Mesendoderm (in vitro differentiated cells): ENCODE data around the gene SRSF8.
"Not testable (repeated sequence)": the region's sequence is repeated elsewhere in the genome, so short reads cannot be mapped to it uniquely, and the experiment has no call there.

Experiments used
- DNase-seq: peaks from one replicate; pipeline ENCODE4 v3.0.0; 2013
- H2AK5ac ChIP-seq: 2 replicates; pipeline ENCODE4 v1.6.1; 2013; ENCODE audit warnings: low read length, inconsistent platforms
- H2BK120ac ChIP-seq: 2 replicates; pipeline ENCODE4 v1.6.1; 2013; ENCODE audit warnings: low read depth, mild to moderate bottlenecking, low read length, moderate library complexity, mixed read lengths
- H2BK15ac ChIP-seq: replicated peaks from 2 replicates; pipeline ENCODE4 v1.6.1; 2013; ENCODE audit warnings: low read depth, mild to moderate bottlenecking, moderate library complexity
- H2BK5ac ChIP-seq: 2 replicates; pipeline ENCODE4 v1.6.1; 2013; ENCODE audit warnings: low read length, inconsistent platforms
- H3K18ac ChIP-seq: 2 replicates; pipeline ENCODE4 v1.6.1; 2013; ENCODE audit warnings: mild to moderate bottlenecking, low read length, mixed read lengths
- H3K23ac ChIP-seq: one replicate; pipeline ENCODE4 v1.6.1; 2013; ENCODE audit warnings: low read length
- H3K27ac ChIP-seq: 2 replicates; pipeline ENCODE4 v1.5.1; 2013; ENCODE audit warnings: low read depth, mild to moderate bottlenecking, inconsistent platforms, low read length, moderate library complexity
- H3K27me3 ChIP-seq: 2 replicates; pipeline ENCODE4 v1.6.1; 2013; ENCODE audit warnings: low read length, control low read depth, mild to moderate bottlenecking, inconsistent platforms; ENCODE audit not compliant: insufficient read depth, poor library complexity
- H3K36me3 ChIP-seq: 2 replicates; pipeline ENCODE4 v1.6.1; 2013; ENCODE audit warnings: low read length, inconsistent platforms; ENCODE audit not compliant: control insufficient read depth, insufficient read depth
- H3K4ac ChIP-seq: one replicate; pipeline ENCODE4 v1.6.1; 2013; ENCODE audit warnings: low read depth, mild to moderate bottlenecking, low read length, moderate library complexity
- H3K4me1 ChIP-seq: 2 replicates; pipeline ENCODE4 v1.6.1; 2013; ENCODE audit warnings: low read depth, low read length, inconsistent platforms; ENCODE audit not compliant: control insufficient read depth
- H3K4me2 ChIP-seq: 2 replicates; pipeline ENCODE4 v1.6.1; 2013; ENCODE audit warnings: low read length
- H3K4me3 ChIP-seq: 2 replicates; pipeline ENCODE4 v1.5.1; 2013; ENCODE audit warnings: mild to moderate bottlenecking, low read length
- H3K56ac ChIP-seq: one replicate; pipeline ENCODE4 v1.6.1; 2013; ENCODE audit warnings: low read length
- H3K79me1 ChIP-seq: 2 replicates; pipeline ENCODE4 v1.6.1; 2013; ENCODE audit warnings: low read length, inconsistent platforms
- H3K79me2 ChIP-seq: 2 replicates; pipeline ENCODE4 v1.6.1; 2013; ENCODE audit warnings: mild to moderate bottlenecking, low read length; ENCODE audit not compliant: control insufficient read depth, insufficient read depth
- H3K9ac ChIP-seq: 2 replicates; pipeline ENCODE4 v1.6.1; 2013; ENCODE audit warnings: low read length, inconsistent platforms
- H4K5ac ChIP-seq: one replicate; pipeline ENCODE4 v1.6.1; 2013; ENCODE audit warnings: low read length
- H4K8ac ChIP-seq: one replicate; pipeline ENCODE4 v1.6.1; 2013; ENCODE audit warnings: low read depth, mild to moderate bottlenecking, control low read depth, low read length, moderate library complexity
- WGBS: extraction: QIAGEN DNeasy Blood & Tissue Kit; methylation state at CpG from one replicate; pipeline ENCODE4 v1.1.7; 2013; ENCODE audit warnings: low lambda C conversion rate, missing lambda C conversion rate; ENCODE audit not compliant: insufficient coverage; ENCODE audit errors: extremely low coverage; 5-methylcytosine and 5-hydroxymethylcytosine counted together

The SRSF8 gene

DNA sequence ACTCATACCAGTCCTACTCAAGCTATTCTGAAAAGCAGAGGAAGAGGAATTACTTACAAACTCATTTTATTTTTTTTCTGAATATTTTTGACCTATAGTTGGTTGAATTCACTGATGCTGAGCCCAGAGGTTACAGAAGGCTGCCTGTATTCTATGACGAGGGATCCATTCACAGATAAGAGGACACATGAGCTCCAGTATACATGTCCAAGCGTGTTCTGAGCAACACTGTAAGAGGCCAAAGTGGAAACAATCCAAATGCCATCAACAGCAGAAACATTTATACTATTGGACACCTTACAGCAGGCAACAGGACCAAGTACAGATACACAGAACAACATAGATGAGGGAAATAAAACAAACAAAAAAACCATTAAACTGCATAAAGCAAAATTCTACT, 31.4 kb upstream of the SRSF8 start:
- Histone ChIP-seq H2BK5ac (no peak overlapping the region), H3K4ac (no peak overlapping the region), H3K79me2 (no peaks in the 10 kb centered on the region), H4K8ac (no peak overlapping the region), H2BK120ac (no peak overlapping the region), H3K27ac (no peak overlapping the region), H2BK15ac (no peak overlapping the region), H4K5ac (no peak overlapping the region), H3K36me3 (no peaks in the 10 kb centered on the region), H3K4me2 (no peak overlapping the region), H2AK5ac (no peak overlapping the region), H3K56ac (no peak overlapping the region), H3K79me1 (no peaks in the 10 kb centered on the region), H3K18ac (no peak overlapping the region), H3K9ac (no peak overlapping the region), H3K27me3 (no peaks in the 10 kb centered on the region), H3K4me1 (no peaks in the 10 kb centered on the region), H3K4me3 (no peak overlapping the region), H3K23ac (no peak overlapping the region)
- no peak for DNase-seq
- WGBS, result no CpG with 5 or more reads among the region's 2 CpGs

DNA sequence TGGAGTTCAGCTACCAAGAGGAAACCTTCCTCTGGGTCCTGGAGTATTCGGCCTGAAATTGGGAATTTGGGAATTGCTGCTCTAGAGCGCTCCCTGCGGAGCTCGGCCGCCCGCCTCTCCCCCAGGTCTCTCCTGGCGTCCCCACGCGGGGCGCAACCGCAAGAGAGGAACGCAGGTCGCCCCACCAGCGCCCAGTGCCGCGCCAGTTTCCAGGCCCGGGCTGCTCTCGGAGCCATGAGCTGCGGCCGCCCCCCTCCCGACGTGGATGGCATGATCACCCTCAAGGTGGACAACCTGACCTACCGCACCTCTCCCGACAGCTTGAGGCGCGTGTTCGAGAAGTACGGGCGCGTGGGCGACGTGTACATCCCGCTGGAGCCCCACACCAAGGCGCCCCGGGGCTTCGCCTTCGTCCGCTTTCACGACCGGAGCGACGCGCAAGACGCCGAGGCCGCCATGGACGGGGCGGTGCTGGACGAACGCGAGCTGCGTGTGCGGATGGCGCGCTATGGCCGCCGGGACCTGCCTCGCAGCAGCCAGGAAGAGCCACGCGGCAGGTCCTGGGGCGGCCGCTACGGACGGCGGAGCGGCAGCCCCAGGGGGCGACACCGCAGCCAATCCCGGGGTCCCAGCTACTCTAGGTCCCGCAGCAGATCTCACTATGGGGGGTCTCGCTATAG, 29.2 kb upstream of the SRSF8 start:
- not testable (repeated sequence) for H3K79me2 ChIP-seq, H3K36me3 ChIP-seq, H3K79me1 ChIP-seq, H3K4me2 ChIP-seq, H4K8ac ChIP-seq, H3K18ac ChIP-seq, DNase-seq, H2AK5ac ChIP-seq, H3K27ac ChIP-seq, H2BK15ac ChIP-seq, H3K9ac ChIP-seq, H3K27me3 ChIP-seq, H4K5ac ChIP-seq, H3K4me1 ChIP-seq, H2BK5ac ChIP-seq, H3K4ac ChIP-seq, H2BK120ac ChIP-seq, H3K23ac ChIP-seq, H3K4me3 ChIP-seq, H3K56ac ChIP-seq
- no CpG with 5 or more reads among the region's 71 CpGs for WGBS

DNA sequence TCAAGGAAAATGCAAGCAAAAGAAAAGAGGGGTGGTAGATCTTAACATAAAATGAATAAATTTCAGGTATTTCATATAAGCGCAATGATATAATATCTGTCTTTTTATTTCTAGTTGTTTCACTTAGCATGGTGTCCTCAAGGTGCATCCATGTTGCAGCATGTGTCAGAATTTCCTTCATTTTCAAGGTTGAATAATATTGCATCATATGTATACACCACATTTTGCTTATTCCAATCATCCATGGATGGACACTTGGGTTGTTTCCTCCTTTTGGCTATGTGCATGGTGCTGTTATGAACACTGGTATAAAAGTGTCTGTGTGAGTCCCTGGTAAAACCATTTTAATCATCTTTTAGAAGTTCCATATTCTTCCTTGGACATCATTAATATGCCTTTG, 24.5 kb upstream of the SRSF8 start:
- H3K4me1 ChIP-seq, result no peaks in the 10 kb centered on the region
- no peak overlapping the region for H3K4me2 ChIP-seq
- H3K27me3 ChIP-seq, result no peaks in the 10 kb centered on the region
- H2BK5ac ChIP-seq, result no peak overlapping the region
- H3K27ac ChIP-seq, result no peak overlapping the region
- no peaks in the 10 kb centered on the region for H3K79me1 ChIP-seq
- H3K9ac ChIP-seq, result no peak overlapping the region
- DNase-seq, result no peak
- no peak overlapping the region for H2AK5ac ChIP-seq
- H2BK15ac ChIP-seq, result no peak overlapping the region
- no peak overlapping the region for H3K18ac ChIP-seq
- H2BK120ac ChIP-seq, result no peak overlapping the region
- H4K8ac ChIP-seq, result no peak overlapping the region
- no peak overlapping the region for H4K5ac ChIP-seq
- H3K36me3 ChIP-seq, result no peaks in the 10 kb centered on the region
- no peak overlapping the region for H3K4me3 ChIP-seq
- no peak overlapping the region for H3K23ac ChIP-seq
- no peak overlapping the region for H3K56ac ChIP-seq
- no peak overlapping the region for H3K4ac ChIP-seq
- no CpG with 5 or more reads among the region's 1 CpG for WGBS
- H3K79me2 ChIP-seq, result no peaks in the 10 kb centered on the region

DNA sequence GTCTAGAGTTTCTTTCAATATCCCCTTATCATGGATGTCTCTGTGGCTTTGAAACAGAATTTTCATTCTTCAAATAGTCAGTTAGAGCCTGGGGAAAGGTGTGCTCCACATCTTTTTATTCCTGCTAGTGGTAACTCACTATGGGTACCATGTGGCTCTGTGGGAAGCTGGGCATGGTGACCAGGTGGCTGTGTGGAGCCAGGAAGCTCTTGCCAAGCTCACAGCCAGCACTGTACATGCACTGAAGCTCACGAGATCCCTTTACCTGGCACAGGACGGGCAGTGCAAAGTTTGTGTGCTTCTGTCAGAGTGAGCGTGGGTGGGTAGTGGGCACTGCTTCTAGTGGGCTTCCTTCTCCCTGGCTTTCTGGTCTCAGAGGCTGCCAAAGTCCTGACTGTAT, 23.8 kb upstream of the SRSF8 start:
- H2BK15ac ChIP-seq, result no peak overlapping the region
- H3K4me1 ChIP-seq, result no peaks in the 10 kb centered on the region
- H3K4me2 ChIP-seq, result no peak overlapping the region
- DNase-seq, result no peak
- H3K27me3 ChIP-seq, result no peaks in the 10 kb centered on the region
- no peak overlapping the region for H3K27ac ChIP-seq
- H3K79me2 ChIP-seq, result no peaks in the 10 kb centered on the region
- H3K9ac ChIP-seq, result no peak overlapping the region
- no peak overlapping the region for H3K4ac ChIP-seq
- H4K5ac ChIP-seq, result no peak overlapping the region
- H3K56ac ChIP-seq, result no peak overlapping the region
- WGBS, result no CpG with 5 or more reads among the region's 3 CpGs
- H3K36me3 ChIP-seq, result no peaks in the 10 kb centered on the region
- no peak overlapping the region for H2BK120ac ChIP-seq
- no peak overlapping the region for H3K23ac ChIP-seq
- no peak overlapping the region for H4K8ac ChIP-seq
- H3K4me3 ChIP-seq, result no peak overlapping the region
- H2AK5ac ChIP-seq, result no peak overlapping the region
- no peak overlapping the region for H2BK5ac ChIP-seq
- H3K18ac ChIP-seq, result no peak overlapping the region
- no peaks in the 10 kb centered on the region for H3K79me1 ChIP-seq

DNA sequence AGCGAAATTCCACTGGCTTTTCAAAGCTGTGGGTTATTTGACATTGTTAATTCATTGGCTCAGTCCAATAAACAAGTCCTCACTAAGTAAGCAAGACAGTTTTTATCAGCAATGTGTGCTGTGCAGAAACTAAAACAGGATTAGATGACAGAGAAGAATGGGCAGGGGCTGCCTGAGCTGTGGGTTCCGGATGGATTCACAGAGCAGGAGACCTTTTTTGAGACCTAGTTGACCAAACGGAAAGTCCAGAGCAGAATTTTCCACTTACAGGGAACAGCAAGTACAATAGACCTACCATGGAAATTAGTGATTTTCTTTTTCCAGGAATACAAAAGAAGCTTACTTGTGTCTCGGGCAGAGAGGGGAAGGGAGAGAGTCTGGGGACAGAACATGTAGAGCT, 22.7 kb upstream of the SRSF8 start:
- no peak overlapping the region for H2AK5ac ChIP-seq
- no peaks in the 10 kb centered on the region for H3K4me1 ChIP-seq
- H3K4ac ChIP-seq, result no peak overlapping the region
- no peak overlapping the region for H4K5ac ChIP-seq
- H3K27me3 ChIP-seq, result no peaks in the 10 kb centered on the region
- DNase-seq, result no peak
- H2BK120ac ChIP-seq, result no peak overlapping the region
- H3K36me3 ChIP-seq, result no peaks in the 10 kb centered on the region
- no CpG with 5 or more reads among the region's 4 CpGs for WGBS
- H3K4me2 ChIP-seq, result no peak overlapping the region
- no peak overlapping the region for H2BK15ac ChIP-seq
- no peaks in the 10 kb centered on the region for H3K79me1 ChIP-seq
- no peak overlapping the region for H3K56ac ChIP-seq
- no peak overlapping the region for H4K8ac ChIP-seq
- no peak overlapping the region for H3K23ac ChIP-seq
- H3K4me3 ChIP-seq, result no peak overlapping the region
- H3K9ac ChIP-seq, result no peak overlapping the region
- H3K27ac ChIP-seq, result no peak overlapping the region
- no peak overlapping the region for H2BK5ac ChIP-seq
- no peaks in the 10 kb centered on the region for H3K79me2 ChIP-seq
- no peak overlapping the region for H3K18ac ChIP-seq

DNA sequence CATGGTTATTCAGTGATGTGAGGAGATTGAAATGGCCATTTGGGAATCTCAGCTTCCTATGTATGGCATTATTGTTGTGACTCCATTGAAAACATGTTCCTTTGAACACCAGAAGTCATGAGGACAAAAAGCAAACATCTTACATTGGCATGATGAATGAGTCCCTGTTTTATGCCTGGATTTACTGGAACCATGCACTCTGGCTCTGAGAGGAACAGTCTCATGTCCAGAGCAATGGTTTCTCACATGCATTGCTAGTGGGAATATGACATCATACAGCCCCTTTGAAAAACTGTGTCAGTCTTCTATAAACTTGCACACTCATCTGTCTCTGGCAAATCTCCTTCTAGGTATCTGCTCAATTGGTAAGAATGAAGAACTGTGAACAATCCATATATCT, 20.9 kb upstream of the SRSF8 start:
- H3K36me3 ChIP-seq, result no peaks in the 10 kb centered on the region
- H3K4ac ChIP-seq, result no peak overlapping the region
- no peak overlapping the region for H2BK5ac ChIP-seq
- no peak overlapping the region for H2BK15ac ChIP-seq
- H3K4me3 ChIP-seq, result no peak overlapping the region
- H3K9ac ChIP-seq, result no peak overlapping the region
- H3K4me1 ChIP-seq, result no peaks in the 10 kb centered on the region
- H3K27ac ChIP-seq, result no peak overlapping the region
- H4K5ac ChIP-seq, result no peak overlapping the region
- no peak overlapping the region for H3K4me2 ChIP-seq
- no peak overlapping the region for H3K56ac ChIP-seq
- H4K8ac ChIP-seq, result no peak overlapping the region
- DNase-seq, result no peak
- H3K18ac ChIP-seq, result no peak overlapping the region
- no peaks in the 10 kb centered on the region for H3K79me1 ChIP-seq
- no peak overlapping the region for H2BK120ac ChIP-seq
- H3K23ac ChIP-seq, result no peak overlapping the region
- H3K79me2 ChIP-seq, result no peaks in the 10 kb centered on the region
- no peaks in the 10 kb centered on the region for H3K27me3 ChIP-seq
- no peak overlapping the region for H2AK5ac ChIP-seq
